ENCODE results near the gene FBP1.

Gene FBP1

GRCh38 chr9:94639061-94639998 is at the start of gene FBP1:
FBP1 (minus strand) TSS chr9:94639518; CDS start chr9:94639310, 208 bp downstream.
- TF ChIP-seq CTCF (IDR thresholded peaks at IDR 0.05; ENCODE audit: low read depth, low read length, missing control alignments) = no peak
- no peak for DNase-seq (ENCODE audit: extremely low read depth, low read depth)
- H3K4me3 ChIP-seq (replicated peaks; ENCODE audit: low read depth, low read length) = peak within 1 kb of the TSS; percentile 28

GRCh38 chr9:94687451-94687850 is 48.1 kb upstream of the FBP1 start:
- no peak overlapping the region for H3K4me3 ChIP-seq (replicated peaks; ENCODE audit: low read depth, low read length)
- DNase-seq (ENCODE audit: extremely low read depth, low read depth) = no peak
- TF ChIP-seq CTCF (IDR thresholded peaks at IDR 0.05; ENCODE audit: low read depth, low read length, missing control alignments) = no peak

GRCh38 chr9:94685359-94685758 is 46.0 kb upstream of the FBP1 start:
- no peak for DNase-seq (ENCODE audit: extremely low read depth, low read depth)
- H3K4me3 ChIP-seq (replicated peaks; ENCODE audit: low read depth, low read length) = no peak overlapping the region
- TF ChIP-seq CTCF (IDR thresholded peaks at IDR 0.05; ENCODE audit: low read depth, low read length, missing control alignments) = no peak

- no peak for DNase-seq (ENCODE audit: extremely low read depth, low read depth)
- no peak overlapping the region for H3K4me3 ChIP-seq (replicated peaks; ENCODE audit: low read depth, low read length)
- peak; percentile 60 for TF ChIP-seq CTCF (IDR thresholded peaks at IDR 0.05; ENCODE audit: low read depth, low read length, missing control alignments)
Observed at GRCh38 chr9:94681508-94681907, 42.2 kb upstream of the FBP1 start.

GRCh38 chr9:94680621-94681020 is 41.3 kb upstream of the FBP1 start:
- no peak for DNase-seq (ENCODE audit: extremely low read depth, low read depth)
- no peak for TF ChIP-seq CTCF (IDR thresholded peaks at IDR 0.05; ENCODE audit: low read depth, low read length, missing control alignments)
- no peak overlapping the region for H3K4me3 ChIP-seq (replicated peaks; ENCODE audit: low read depth, low read length)

GRCh38 chr9:94680020-94680419 is 40.7 kb upstream of the FBP1 start:
- no peak for TF ChIP-seq CTCF (IDR thresholded peaks at IDR 0.05; ENCODE audit: low read depth, low read length, missing control alignments)
- DNase-seq (ENCODE audit: extremely low read depth, low read depth) = no peak
- H3K4me3 ChIP-seq (replicated peaks; ENCODE audit: low read depth, low read length) = no peak overlapping the region
